Measurements from ENCODE around the gene CCDC85B. TPM values are rescaled to one million over a fixed set of nuclear protein-coding genes. Genes with fewer than 3 reads are reported as not detected.

CCDC85B gene
- total RNA-seq, 1 experiment from 2014 or later: 55.3 TPM

- no peak for TF ChIP-seq RELA (CRISPR knock-in tag; IDR thresholded peaks at IDR 0.05; ENCODE audit: borderline replicate concordance)
- TF ChIP-seq NR1H2 (CRISPR knock-in tag; IDR thresholded peaks at IDR 0.05): no peak
- TF ChIP-seq ZNF219 (CRISPR knock-in tag; IDR thresholded peaks at IDR 0.05; ENCODE audit: borderline replicate concordance): no peak
- no peak; the same call in 1 of the 2 replicates for TF ChIP-seq ETV6 (CRISPR knock-in tag; IDR thresholded peaks at IDR 0.05)
- TF ChIP-seq SP1 (CRISPR knock-in tag; conservative IDR thresholded peaks at IDR 0.05): no peak
- TF ChIP-seq, protein P1, sequence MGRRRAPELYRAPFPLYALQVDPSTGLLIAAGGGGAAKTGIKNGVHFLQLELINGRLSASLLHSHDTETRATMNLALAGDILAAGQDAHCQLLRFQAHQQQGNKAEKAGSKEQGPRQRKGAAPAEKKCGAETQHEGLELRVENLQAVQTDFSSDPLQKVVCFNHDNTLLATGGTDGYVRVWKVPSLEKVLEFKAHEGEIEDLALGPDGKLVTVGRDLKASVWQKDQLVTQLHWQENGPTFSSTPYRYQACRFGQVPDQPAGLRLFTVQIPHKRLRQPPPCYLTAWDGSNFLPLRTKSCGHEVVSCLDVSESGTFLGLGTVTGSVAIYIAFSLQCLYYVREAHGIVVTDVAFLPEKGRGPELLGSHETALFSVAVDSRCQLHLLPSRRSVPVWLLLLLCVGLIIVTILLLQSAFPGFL (CRISPR knock-in tag; IDR thresholded peaks at IDR 0.05; ENCODE audit: borderline replicate concordance): no peak
- TF ChIP-seq USF2 (CRISPR knock-in tag; IDR thresholded peaks at IDR 0.05): no peak
- no peak for TF ChIP-seq HMGXB4 (CRISPR knock-in tag; IDR thresholded peaks at IDR 0.05)
- TF ChIP-seq PRRX2 (CRISPR knock-in tag; IDR thresholded peaks at IDR 0.05): no peak
- TF ChIP-seq FOXK1 (CRISPR knock-in tag; IDR thresholded peaks at IDR 0.05): 0 out of 2 replicates have a peak, but pooled peaks have one; percentile 9
These were observed 29.3 kb downstream of the CCDC85B start (continued) for GRCh38 chr11:65919573-65920371.

DNA sequence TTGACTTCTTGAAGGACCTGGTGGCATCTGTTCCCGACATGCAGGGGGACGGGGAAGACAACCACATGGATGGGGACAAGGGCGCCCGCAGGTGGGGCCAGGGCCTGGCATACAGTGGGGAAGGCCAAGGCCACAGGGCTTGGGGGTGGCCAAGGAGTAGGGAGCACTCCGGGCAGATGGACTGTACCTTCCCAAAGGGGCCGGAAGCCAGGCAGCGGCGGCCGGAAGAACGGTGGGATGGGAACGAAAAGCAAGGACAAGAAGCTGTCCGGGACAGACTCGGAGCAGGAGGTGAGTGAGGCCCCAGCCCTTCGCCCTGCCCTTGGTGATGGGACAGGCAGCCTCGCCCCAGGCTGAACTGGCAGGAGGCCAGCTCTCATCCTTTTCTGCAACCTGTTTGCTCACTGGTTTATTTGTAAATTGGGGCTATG, 29.9 kb downstream of the CCDC85B start:
- no peak for TF ChIP-seq EMX1 (CRISPR knock-in tag; IDR thresholded peaks at IDR 0.05)
- TF ChIP-seq GTF2I (CRISPR knock-in tag; conservative IDR thresholded peaks at IDR 0.05): no peak
- TF ChIP-seq, protein P2, sequence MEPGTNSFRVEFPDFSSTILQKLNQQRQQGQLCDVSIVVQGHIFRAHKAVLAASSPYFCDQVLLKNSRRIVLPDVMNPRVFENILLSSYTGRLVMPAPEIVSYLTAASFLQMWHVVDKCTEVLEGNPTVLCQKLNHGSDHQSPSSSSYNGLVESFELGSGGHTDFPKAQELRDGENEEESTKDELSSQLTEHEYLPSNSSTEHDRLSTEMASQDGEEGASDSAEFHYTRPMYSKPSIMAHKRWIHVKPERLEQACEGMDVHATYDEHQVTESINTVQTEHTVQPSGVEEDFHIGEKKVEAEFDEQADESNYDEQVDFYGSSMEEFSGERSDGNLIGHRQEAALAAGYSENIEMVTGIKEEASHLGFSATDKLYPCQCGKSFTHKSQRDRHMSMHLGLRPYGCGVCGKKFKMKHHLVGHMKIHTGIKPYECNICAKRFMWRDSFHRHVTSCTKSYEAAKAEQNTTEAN (CRISPR knock-in tag; IDR thresholded peaks at IDR 0.05): no peak
- TF ChIP-seq SMAD3 (CRISPR knock-in tag; IDR thresholded peaks at IDR 0.05; ENCODE audit: borderline replicate concordance): no peak
- TF ChIP-seq, protein P3, sequence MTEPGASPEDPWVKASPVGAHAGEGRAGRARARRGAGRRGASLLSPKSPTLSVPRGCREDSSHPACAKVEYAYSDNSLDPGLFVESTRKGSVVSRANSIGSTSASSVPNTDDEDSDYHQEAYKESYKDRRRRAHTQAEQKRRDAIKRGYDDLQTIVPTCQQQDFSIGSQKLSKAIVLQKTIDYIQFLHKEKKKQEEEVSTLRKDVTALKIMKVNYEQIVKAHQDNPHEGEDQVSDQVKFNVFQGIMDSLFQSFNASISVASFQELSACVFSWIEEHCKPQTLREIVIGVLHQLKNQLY (CRISPR knock-in tag; IDR thresholded peaks at IDR 0.05): no peak
- TF ChIP-seq IRF2 (CRISPR knock-in tag; IDR thresholded peaks at IDR 0.05; ENCODE audit: borderline replicate concordance, low read depth): no peak
- TF ChIP-seq, protein P4, sequence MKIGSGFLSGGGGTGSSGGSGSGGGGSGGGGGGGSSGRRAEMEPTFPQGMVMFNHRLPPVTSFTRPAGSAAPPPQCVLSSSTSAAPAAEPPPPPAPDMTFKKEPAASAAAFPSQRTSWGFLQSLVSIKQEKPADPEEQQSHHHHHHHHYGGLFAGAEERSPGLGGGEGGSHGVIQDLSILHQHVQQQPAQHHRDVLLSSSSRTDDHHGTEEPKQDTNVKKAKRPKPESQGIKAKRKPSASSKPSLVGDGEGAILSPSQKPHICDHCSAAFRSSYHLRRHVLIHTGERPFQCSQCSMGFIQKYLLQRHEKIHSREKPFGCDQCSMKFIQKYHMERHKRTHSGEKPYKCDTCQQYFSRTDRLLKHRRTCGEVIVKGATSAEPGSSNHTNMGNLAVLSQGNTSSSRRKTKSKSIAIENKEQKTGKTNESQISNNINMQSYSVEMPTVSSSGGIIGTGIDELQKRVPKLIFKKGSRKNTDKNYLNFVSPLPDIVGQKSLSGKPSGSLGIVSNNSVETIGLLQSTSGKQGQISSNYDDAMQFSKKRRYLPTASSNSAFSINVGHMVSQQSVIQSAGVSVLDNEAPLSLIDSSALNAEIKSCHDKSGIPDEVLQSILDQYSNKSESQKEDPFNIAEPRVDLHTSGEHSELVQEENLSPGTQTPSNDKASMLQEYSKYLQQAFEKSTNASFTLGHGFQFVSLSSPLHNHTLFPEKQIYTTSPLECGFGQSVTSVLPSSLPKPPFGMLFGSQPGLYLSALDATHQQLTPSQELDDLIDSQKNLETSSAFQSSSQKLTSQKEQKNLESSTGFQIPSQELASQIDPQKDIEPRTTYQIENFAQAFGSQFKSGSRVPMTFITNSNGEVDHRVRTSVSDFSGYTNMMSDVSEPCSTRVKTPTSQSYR (CRISPR knock-in tag; IDR thresholded peaks at IDR 0.05): no peak
- no peak for TF ChIP-seq ESRRA (CRISPR knock-in tag; IDR thresholded peaks at IDR 0.05; ENCODE audit: borderline replicate concordance)
- no peak for TF ChIP-seq ATF2 (CRISPR knock-in tag; IDR thresholded peaks at IDR 0.05; ENCODE audit: borderline replicate concordance, low read depth)
- Mint-ChIP-seq H3K4me1 (peaks cover 9% of the 10 kb centered on the region), H3K4me3 (peak overlapping the region; percentile 82), H3K9me3 (no peaks in the 10 kb centered on the region), H3K27me3 (ENCODE audit: low read depth) (no peaks in the 10 kb centered on the region), H3K36me3 (peaks cover 12% of the 10 kb centered on the region), H3K27ac (no peak overlapping the region)
- POLR2A ChIA-PET: no interaction called here
- no peak for DNase-seq (ENCODE audit: low spot score)
- CTCF ChIA-PET: interaction anchor here (0.7 to 1.5 kb wide), 4 partner anchors 12 to 36 kb away, joined by 3 to 6 read pairs (median 4); partner anchors contain the start of gene FIBP
- ATAC-seq: no peak
